ENCODE data around the gene AFAP1L2. TPM values are rescaled to one million over a fixed set of nuclear protein-coding genes. Genes with fewer than 3 reads are reported as not detected.

The AFAP1L2 gene
- total RNA-seq, 1 experiment from 2014 or later = not detected

- intact Hi-C loops (cut with micrococcal nuclease; ENCODE audit: unreplicated experiment) = no loop called here
- no TSS peak for BruUV-seq (replicated peaks)
- no peaks in the 10 kb centered on the region for H3K27me3 ChIP-seq (replicated peaks; ENCODE audit: insufficient read depth, low read depth, low read length, poor library complexity)
- POLR2A ChIA-PET (ENCODE audit: low non-redundant PET) = no interaction called here
- no peak overlapping the region for H3K27ac ChIP-seq (ENCODE audit: low read depth, low read length, poor library complexity, severe bottlenecking)
- H3K4me3 ChIP-seq (ENCODE audit: low read depth, low read length, poor library complexity, severe bottlenecking) = no peak overlapping the region
- no peaks in the 10 kb centered on the region for H3K9me3 ChIP-seq (ENCODE audit: low read depth, low read length, poor library complexity, severe bottlenecking)
- TF ChIP-seq EZH2 (IDR thresholded peaks at IDR 0.05; ENCODE audit: borderline replicate concordance, low read depth, low read length, poor library complexity, severe bottlenecking) (no peak), CTCF (conservative IDR thresholded peaks at IDR 0.05; ENCODE audit: low read depth, low read length) (no peak)
- H3K36me3 ChIP-seq (ENCODE audit: insufficient read depth, low read length, poor library complexity, severe bottlenecking) = no peaks in the 10 kb centered on the region
- H3K4me1 ChIP-seq (ENCODE audit: insufficient read depth, low read length, poor library complexity, severe bottlenecking) = no peaks in the 10 kb centered on the region
- no peak for DNase-seq (ENCODE audit: low spot score)
- CTCF ChIA-PET = no interaction called here
Observed at GRCh38 chr10:114279901-114280644, 124.2 kb downstream of the AFAP1L2 start.

- intact Hi-C loops (cut with micrococcal nuclease; ENCODE audit: unreplicated experiment) = no loop called here
- no TSS peak for BruUV-seq (replicated peaks)
Observed at GRCh38 chr10:114279289-114279688, 125.0 kb downstream of the AFAP1L2 start.

GRCh38 chr10:114278884-114279191, 125.5 kb downstream of the AFAP1L2 start:
- no peak for DNase-seq (ENCODE audit: low spot score)
- H3K9me3 ChIP-seq (ENCODE audit: low read depth, low read length, poor library complexity, severe bottlenecking) = no peaks in the 10 kb centered on the region
- H3K4me1 ChIP-seq (ENCODE audit: insufficient read depth, low read length, poor library complexity, severe bottlenecking) = no peaks in the 10 kb centered on the region
- H3K27me3 ChIP-seq (replicated peaks; ENCODE audit: insufficient read depth, low read depth, low read length, poor library complexity) = peaks cover 3% of the 10 kb centered on the region
- CTCF ChIA-PET = no interaction called here
- H3K27ac ChIP-seq (ENCODE audit: low read depth, low read length, poor library complexity, severe bottlenecking) = no peak overlapping the region
- POLR2A ChIA-PET (ENCODE audit: low non-redundant PET) = no interaction called here
- H3K36me3 ChIP-seq (ENCODE audit: insufficient read depth, low read length, poor library complexity, severe bottlenecking) = no peaks in the 10 kb centered on the region
- H3K4me3 ChIP-seq (ENCODE audit: low read depth, low read length, poor library complexity, severe bottlenecking) = no peak overlapping the region
- no peak for TF ChIP-seq CTCF (conservative IDR thresholded peaks at IDR 0.05; ENCODE audit: low read depth, low read length)
- TF ChIP-seq EZH2 (IDR thresholded peaks at IDR 0.05; ENCODE audit: borderline replicate concordance, low read depth, low read length, poor library complexity, severe bottlenecking) = no peak
- BruUV-seq (replicated peaks) = no TSS peak
- intact Hi-C loops (cut with micrococcal nuclease; ENCODE audit: unreplicated experiment) = no loop called here

More at GRCh38 chr10:114279289-114279688, 125.0 kb downstream of the AFAP1L2 start:
- no peak for TF ChIP-seq CTCF (conservative IDR thresholded peaks at IDR 0.05; ENCODE audit: low read depth, low read length)
- TF ChIP-seq EZH2 (IDR thresholded peaks at IDR 0.05; ENCODE audit: borderline replicate concordance, low read depth, low read length, poor library complexity, severe bottlenecking) = no peak
- no peak overlapping the region for H3K27ac ChIP-seq (ENCODE audit: low read depth, low read length, poor library complexity, severe bottlenecking)
- H3K36me3 ChIP-seq (ENCODE audit: insufficient read depth, low read length, poor library complexity, severe bottlenecking) = no peaks in the 10 kb centered on the region
- no peaks in the 10 kb centered on the region for H3K4me1 ChIP-seq (ENCODE audit: insufficient read depth, low read length, poor library complexity, severe bottlenecking)
- POLR2A ChIA-PET (ENCODE audit: low non-redundant PET) = no interaction called here
- no peak overlapping the region for H3K4me3 ChIP-seq (ENCODE audit: low read depth, low read length, poor library complexity, severe bottlenecking)
- H3K27me3 ChIP-seq (replicated peaks; ENCODE audit: insufficient read depth, low read depth, low read length, poor library complexity) = no peaks in the 10 kb centered on the region
- CTCF ChIA-PET = no interaction called here
- no peak for DNase-seq (ENCODE audit: low spot score)
- H3K9me3 ChIP-seq (ENCODE audit: low read depth, low read length, poor library complexity, severe bottlenecking) = no peaks in the 10 kb centered on the region

All from A673 (cell line).